ENCODE results near the gene EMILIN3.

DNA sequence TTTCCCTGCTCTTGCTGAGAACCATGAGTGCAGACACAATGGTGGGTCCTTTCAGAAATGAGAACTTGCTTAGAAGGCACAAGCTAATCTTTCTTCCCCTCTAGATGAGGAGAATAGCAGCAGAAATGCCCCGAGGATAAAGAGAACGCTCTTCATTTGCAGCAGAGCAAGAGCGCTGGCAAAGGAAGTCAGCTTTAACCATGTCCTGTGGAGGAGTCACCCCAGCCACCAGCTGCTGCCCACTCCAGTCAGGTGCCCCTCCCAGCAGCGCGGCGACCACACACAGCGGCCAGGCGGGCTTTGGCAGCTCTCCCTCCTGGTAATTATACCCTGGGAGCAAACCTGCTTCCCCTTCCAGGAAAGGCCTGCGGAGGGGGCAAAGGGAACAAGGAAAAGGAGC lies 42.4 kb upstream of the EMILIN3 start:
- TF ChIP-seq, protein P1, sequence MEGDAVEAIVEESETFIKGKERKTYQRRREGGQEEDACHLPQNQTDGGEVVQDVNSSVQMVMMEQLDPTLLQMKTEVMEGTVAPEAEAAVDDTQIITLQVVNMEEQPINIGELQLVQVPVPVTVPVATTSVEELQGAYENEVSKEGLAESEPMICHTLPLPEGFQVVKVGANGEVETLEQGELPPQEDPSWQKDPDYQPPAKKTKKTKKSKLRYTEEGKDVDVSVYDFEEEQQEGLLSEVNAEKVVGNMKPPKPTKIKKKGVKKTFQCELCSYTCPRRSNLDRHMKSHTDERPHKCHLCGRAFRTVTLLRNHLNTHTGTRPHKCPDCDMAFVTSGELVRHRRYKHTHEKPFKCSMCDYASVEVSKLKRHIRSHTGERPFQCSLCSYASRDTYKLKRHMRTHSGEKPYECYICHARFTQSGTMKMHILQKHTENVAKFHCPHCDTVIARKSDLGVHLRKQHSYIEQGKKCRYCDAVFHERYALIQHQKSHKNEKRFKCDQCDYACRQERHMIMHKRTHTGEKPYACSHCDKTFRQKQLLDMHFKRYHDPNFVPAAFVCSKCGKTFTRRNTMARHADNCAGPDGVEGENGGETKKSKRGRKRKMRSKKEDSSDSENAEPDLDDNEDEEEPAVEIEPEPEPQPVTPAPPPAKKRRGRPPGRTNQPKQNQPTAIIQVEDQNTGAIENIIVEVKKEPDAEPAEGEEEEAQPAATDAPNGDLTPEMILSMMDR (IDR thresholded peaks at IDR 0.05), result no peak
- TF ChIP-seq POLR2A (IDR thresholded peaks at IDR 0.05) (no peak), EP300 (IDR thresholded peaks at IDR 0.05; ENCODE audit: low read depth) (no peak)

Measured in transverse colon (tissue), 3 donors.